SK-N-MC (cell line): ENCODE measurements around the gene IFNLR1.

ENCODE experiments used
- DNase-seq: peaks from one replicate; pipeline ENCODE4 v3.0.0-alpha.2; 2011; ENCODE audit warnings: low read depth, low spot score
- H3K27ac ChIP-seq: fragments of 200-600 bp; sonication (generic); 2 replicates; pipeline ENCODE4 v1.5.1; 2016; ENCODE audit warnings: mixed run types
- H3K36me3 ChIP-seq: fragments of 200-600 bp; sonication (generic); 2 replicates; pipeline ENCODE4 v1.6.1; 2017; ENCODE audit warnings: antibody characterized with exemption, low read length, mixed read lengths; ENCODE audit not compliant: insufficient read depth
- H3K4me3 ChIP-seq: fragments of 200-600 bp; sonication (generic); 2 replicates; pipeline ENCODE4 v1.5.1; 2016
- H3K9ac ChIP-seq: fragments of 200-600 bp; sonication (generic); 2 replicates; pipeline ENCODE4 v1.8.0; 2017; ENCODE audit warnings: mixed run types, mixed read lengths; ENCODE audit not compliant: insufficient read length
- H3K9me3 ChIP-seq: fragments of 200-600 bp; sonication (generic); 2 replicates; pipeline ENCODE4 v1.6.1; 2017; ENCODE audit warnings: low read depth, mild to moderate bottlenecking, antibody characterized with exemption, low read length, moderate library complexity, mixed read lengths
- EZH2 ChIP-seq: fragments of 200-600 bp; sonication (generic); IDR thresholded peaks from one replicate; pipeline ENCODE4 v1.6.1; 2017; ENCODE audit warnings: antibody characterized with exemption
- FOXP2 ChIP-seq: optimal IDR thresholded peaks from 2 replicates; pipeline ENCODE3; 2011; ENCODE audit warnings: mild to moderate bottlenecking, moderate library complexity; ENCODE audit not compliant: insufficient read depth; ENCODE audit errors: extremely low read length, control extremely low read depth
- POLR2AphosphoS5 ChIP-seq: IDR thresholded peaks from 2 replicates; pipeline ENCODE4 v1.6.1; 2012; ENCODE audit warnings: mild to moderate bottlenecking, low read depth, low read length, borderline replicate concordance

IFNLR1 gene

GRCh38 chr1:24186993-24187790 lies at the start of gene IFNLR1:
TSS of gene IFNLR1 (minus strand) at chr1:24187289. CDS start at chr1:24187248, 41 bp downstream.
- H3K36me3 ChIP-seq = no peaks in the 10 kb centered on the region
- peak within 1 kb of the TSS; percentile 70 for H3K4me3 ChIP-seq
- peak within 1 kb of the TSS; percentile 39 for H3K9ac ChIP-seq
- TF ChIP-seq EZH2 = no peak
- TF ChIP-seq POLR2AphosphoS5 = no peak
- no peak for TF ChIP-seq FOXP2
- H3K27ac ChIP-seq = no peak within 1 kb of the TSS
- DNase-seq = no peak
- no peaks in the 10 kb centered on the region for H3K9me3 ChIP-seq

DNA sequence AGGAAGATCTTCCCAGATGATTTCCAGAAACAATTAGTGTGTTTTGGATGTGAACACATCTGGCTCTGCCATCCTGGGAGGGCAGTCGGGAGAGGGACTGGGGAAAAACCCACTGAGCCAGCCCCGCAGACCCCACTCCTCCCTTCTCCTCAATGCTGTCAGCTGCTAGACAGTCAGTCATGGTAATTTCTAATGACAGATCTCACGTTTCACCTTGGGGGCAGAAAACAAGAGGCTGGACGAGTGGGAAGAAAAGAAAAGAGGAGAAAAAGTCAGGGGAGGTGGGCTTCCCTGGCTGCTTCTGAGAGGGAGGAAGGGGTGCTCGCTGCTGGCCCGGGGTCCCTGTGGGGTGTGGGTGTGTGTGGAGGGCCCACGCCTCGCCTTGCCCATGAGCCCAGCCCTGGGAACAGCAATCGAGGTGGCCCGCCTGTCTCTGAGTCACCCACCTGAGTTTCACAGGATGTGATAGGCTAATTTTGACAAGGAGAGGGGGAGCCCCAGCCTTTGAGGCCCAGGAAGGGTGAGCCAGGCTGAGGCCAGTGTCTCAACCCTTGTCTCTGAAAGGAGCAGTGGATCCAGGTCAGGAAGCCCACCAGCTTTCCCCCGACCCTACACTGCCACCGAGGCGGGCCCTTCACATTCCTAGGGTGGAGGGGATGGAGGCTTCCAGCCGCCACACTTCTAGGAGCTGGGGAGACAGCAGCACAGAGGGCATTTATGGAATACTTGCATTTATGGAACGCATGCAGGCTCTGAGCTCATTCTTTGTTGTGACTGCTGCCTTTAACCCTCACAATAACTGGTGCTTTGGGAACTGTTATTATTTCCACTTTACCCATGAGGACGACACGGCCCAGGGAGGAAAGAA lies 49.1 kb upstream of the IFNLR1 start:
- TF ChIP-seq EZH2 = no peak
- no peak for TF ChIP-seq POLR2AphosphoS5
- no peak for TF ChIP-seq FOXP2
- Histone ChIP-seq H3K9me3 (no peaks in the 10 kb centered on the region), H3K4me3 (no peak overlapping the region), H3K36me3 (no peaks in the 10 kb centered on the region), H3K9ac (no peak overlapping the region), H3K27ac (no peak overlapping the region)
- DNase-seq = no peak

GRCh38 chr1:24233684-24234600 lies 46.9 kb upstream of the IFNLR1 start:
- Histone ChIP-seq H3K4me3 (no peak overlapping the region), H3K9ac (no peak overlapping the region), H3K36me3 (no peaks in the 10 kb centered on the region), H3K27ac (no peak overlapping the region), H3K9me3 (no peaks in the 10 kb centered on the region)
- DNase-seq = no peak
- TF ChIP-seq POLR2AphosphoS5 = no peak
- TF ChIP-seq EZH2 = no peak
- no peak for TF ChIP-seq FOXP2

DNA sequence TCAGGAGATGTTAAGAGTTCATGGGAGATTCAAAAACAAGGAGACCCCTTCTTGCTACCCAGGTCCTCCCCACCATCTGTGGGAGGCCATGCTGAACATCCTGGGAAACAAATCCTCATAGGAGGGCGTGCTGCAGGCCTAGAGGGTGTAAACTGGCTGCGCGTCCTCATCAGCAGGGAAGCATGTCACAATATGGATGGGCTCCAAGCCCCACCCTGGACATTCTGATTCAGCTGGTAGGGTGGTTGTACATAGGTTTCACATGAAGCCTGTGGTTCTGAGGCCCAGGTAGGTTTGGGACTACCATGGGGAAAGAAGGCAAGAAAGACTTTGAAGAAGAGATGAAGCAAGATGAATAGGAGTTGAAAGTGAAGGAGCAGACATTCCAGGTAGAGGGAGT lies 44.6 kb upstream of the IFNLR1 start:
- H3K9ac ChIP-seq = no peak overlapping the region
- H3K4me3 ChIP-seq = no peak overlapping the region
- H3K27ac ChIP-seq = no peak overlapping the region
- TF ChIP-seq EZH2 (no peak), POLR2AphosphoS5 (no peak), FOXP2 (no peak)
- no peaks in the 10 kb centered on the region for H3K36me3 ChIP-seq
- H3K9me3 ChIP-seq = no peaks in the 10 kb centered on the region
- DNase-seq = no peak

- H3K9me3 ChIP-seq = no peaks in the 10 kb centered on the region
- H3K27ac ChIP-seq = no peak overlapping the region
- TF ChIP-seq EZH2 = no peak
- TF ChIP-seq POLR2AphosphoS5 = no peak
- TF ChIP-seq FOXP2 = no peak
- no peak overlapping the region for H3K4me3 ChIP-seq
- DNase-seq = no peak
- H3K9ac ChIP-seq = no peak overlapping the region
- no peaks in the 10 kb centered on the region for H3K36me3 ChIP-seq
Measured at GRCh38 chr1:24228311-24228710, 41.2 kb upstream of the IFNLR1 start.

DNA sequence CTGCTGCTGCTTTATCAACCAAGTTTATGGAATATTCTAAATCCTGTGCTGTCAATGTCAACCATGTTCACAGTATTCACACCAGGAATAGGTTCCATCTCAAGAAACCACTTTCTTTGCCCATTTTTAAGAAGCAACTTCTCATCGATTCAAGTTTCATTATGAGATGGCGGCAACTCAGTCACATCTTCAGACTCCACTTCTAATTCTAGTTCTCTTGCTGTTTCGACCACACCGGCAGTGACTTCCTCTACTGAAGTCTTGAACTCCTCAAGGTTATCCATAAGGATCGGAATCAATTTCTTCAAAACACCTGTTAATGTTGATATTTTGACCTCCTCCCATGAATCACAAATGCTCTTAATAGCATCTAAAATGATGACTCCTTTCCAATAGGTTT lies 39.7 kb upstream of the IFNLR1 start:
- Histone ChIP-seq H3K4me3 (no peak overlapping the region), H3K27ac (no peak overlapping the region), H3K9ac (no peak overlapping the region), H3K9me3 (no peaks in the 10 kb centered on the region), H3K36me3 (no peaks in the 10 kb centered on the region)
- DNase-seq = no peak
- TF ChIP-seq EZH2 (no peak), POLR2AphosphoS5 (no peak), FOXP2 (no peak)

DNA sequence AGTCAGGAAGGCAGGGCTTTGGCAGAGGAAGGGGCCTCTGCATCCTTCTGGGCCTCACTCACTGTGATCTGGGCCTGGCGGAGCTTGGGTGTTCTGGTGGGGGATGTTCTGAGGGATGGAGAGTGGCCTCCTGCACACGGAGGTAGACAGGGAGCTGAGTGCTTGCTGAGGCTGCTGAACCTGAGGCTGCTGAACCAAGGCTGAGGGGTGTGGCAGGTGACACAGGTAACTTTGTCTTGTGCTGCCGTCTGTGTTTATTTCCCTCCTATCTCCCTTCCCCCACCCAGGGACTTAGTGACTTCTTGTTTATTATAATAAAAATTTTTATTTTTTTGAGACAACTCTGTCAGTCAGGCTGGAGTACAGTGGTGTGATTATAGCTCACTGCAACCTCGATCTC lies 37.7 kb upstream of the IFNLR1 start:
- no peak overlapping the region for H3K9ac ChIP-seq
- H3K36me3 ChIP-seq = no peaks in the 10 kb centered on the region
- no peaks in the 10 kb centered on the region for H3K9me3 ChIP-seq
- no peak overlapping the region for H3K27ac ChIP-seq
- no peak for TF ChIP-seq EZH2
- DNase-seq = no peak
- no peak overlapping the region for H3K4me3 ChIP-seq

- TF ChIP-seq EZH2 (no peak), POLR2AphosphoS5 (no peak), FOXP2 (no peak)
- H3K9ac ChIP-seq = no peak overlapping the region
- no peaks in the 10 kb centered on the region for H3K9me3 ChIP-seq
- H3K36me3 ChIP-seq = no peaks in the 10 kb centered on the region
- DNase-seq = no peak
- H3K4me3 ChIP-seq = no peak overlapping the region
- no peak overlapping the region for H3K27ac ChIP-seq
Measured at GRCh38 chr1:24224086-24224485, 37.0 kb upstream of the IFNLR1 start.
